GM12865 (cell line): ENCODE data around the gene KRTAP29-1.
"Not testable (repeated sequence)": the region's sequence is repeated elsewhere in the genome, so short reads cannot be mapped to it uniquely, and the experiment has no call there.

Experiments
- DNase-seq: peaks from one replicate; pipeline ENCODE4 v3.0.0; 2010; ENCODE audit warnings: low read depth
- H3K4me3 ChIP-seq: 2 replicates; pipeline ENCODE4 v1.5.1; 2011; ENCODE audit warnings: mild to moderate bottlenecking, low read depth, low read length, control low read depth
- CTCF ChIP-seq: IDR thresholded peaks from 2 replicates; pipeline ENCODE4 v1.5.1; 2011; ENCODE audit warnings: low read length, control low read depth, low read depth, inconsistent platforms; ENCODE audit not compliant: insufficient read depth; ENCODE audit errors: missing control alignments

Gene KRTAP29-1

GRCh38 chr17:41301916-41302901, at the start of gene KRTAP29-1:
TSS of gene KRTAP29-1 (minus strand) at chr17:41302851. CDS start at chr17:41302851, 0 bp downstream.
- H3K4me3 ChIP-seq, result no peak within 1 kb of the TSS
- no peak for DNase-seq
- TF ChIP-seq CTCF, result no peak

GRCh38 chr17:41351177-41351576, 48.5 kb upstream of the KRTAP29-1 start:
- TF ChIP-seq CTCF, result no peak
- no peak overlapping the region for H3K4me3 ChIP-seq
- DNase-seq, result no peak

GRCh38 chr17:41350381-41350878, 47.8 kb upstream of the KRTAP29-1 start, which contains the start of gene KRT33A:
TSS of gene KRT33A (minus strand) at chr17:41350828. CDS start at chr17:41350767, 61 bp downstream.
- not testable (repeated sequence) for H3K4me3 ChIP-seq, DNase-seq

- TF ChIP-seq CTCF, result no peak
- no peak for DNase-seq
- H3K4me3 ChIP-seq, result no peak overlapping the region
These were observed 45.5 kb upstream of the KRTAP29-1 start for GRCh38 chr17:41347869-41348760.

- H3K4me3 ChIP-seq, DNase-seq: not testable (repeated sequence)
These were observed 43.8 kb upstream of the KRTAP29-1 start for GRCh38 chr17:41346421-41346820.

GRCh38 chr17:41345992-41346391, 43.3 kb upstream of the KRTAP29-1 start:
- DNase-seq, result no peak
- no peak for TF ChIP-seq CTCF
- H3K4me3 ChIP-seq, result no peak overlapping the region

- TF ChIP-seq CTCF, result no peak
- no peak overlapping the region for H3K4me3 ChIP-seq
- no peak for DNase-seq
These were observed 40.4 kb upstream of the KRTAP29-1 start for GRCh38 chr17:41343029-41343428.
